DMS79 (cell line): Measurements from ENCODE around the gene HPN.
A peak's percentile ranks its signal among the peaks of the same experiment; 100 is the strongest.

Source experiments
- DNase-seq: peaks from one replicate; lab custom pipeline; 2025; lab: John Stamatoyannopoulos, UW

Gene HPN

GRCh38 chr19:35105411-35106290 is 64.1 kb downstream of the HPN start:
- DNase-seq: no peak

DNA sequence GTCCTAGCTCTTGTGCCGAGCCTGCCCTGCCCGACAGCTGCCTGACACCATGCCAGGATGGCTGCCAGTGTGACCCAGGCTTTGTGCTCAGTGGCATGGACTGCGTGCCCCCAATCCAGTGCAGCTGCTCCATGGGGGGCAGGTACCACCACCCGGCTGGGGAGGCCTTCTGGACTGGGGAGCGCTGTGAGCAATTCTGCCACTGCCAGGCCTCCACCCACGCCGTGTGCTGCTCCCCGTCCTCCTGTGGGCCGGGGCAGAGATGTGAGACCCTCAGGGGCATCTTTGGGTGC is 64.7 kb downstream of the HPN start:
- DNase-seq: no peak

- DNase-seq: no peak
Measured at GRCh38 chr19:35106898-35107541, 65.5 kb downstream of the HPN start.

DNA sequence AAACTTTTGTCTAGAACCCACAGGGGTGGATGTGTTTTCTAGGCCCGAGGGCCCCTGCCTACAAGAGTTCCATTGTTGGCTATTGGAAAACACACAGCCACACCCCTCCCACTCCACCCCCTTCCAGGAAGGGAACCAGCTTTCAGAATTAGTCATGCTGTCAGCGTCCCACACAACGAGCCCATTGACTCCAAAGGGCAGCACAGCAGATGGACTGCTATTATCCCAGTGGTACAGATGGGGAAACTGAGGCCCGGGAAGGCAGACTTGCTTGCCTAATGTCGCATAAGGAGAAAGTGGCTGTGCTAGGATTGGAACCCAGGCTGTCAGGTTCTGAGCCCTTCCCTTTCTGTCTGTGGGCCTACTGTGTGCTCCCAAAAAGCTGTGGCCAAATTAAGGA is 66.0 kb downstream of the HPN start:
- DNase-seq: no peak

DNA sequence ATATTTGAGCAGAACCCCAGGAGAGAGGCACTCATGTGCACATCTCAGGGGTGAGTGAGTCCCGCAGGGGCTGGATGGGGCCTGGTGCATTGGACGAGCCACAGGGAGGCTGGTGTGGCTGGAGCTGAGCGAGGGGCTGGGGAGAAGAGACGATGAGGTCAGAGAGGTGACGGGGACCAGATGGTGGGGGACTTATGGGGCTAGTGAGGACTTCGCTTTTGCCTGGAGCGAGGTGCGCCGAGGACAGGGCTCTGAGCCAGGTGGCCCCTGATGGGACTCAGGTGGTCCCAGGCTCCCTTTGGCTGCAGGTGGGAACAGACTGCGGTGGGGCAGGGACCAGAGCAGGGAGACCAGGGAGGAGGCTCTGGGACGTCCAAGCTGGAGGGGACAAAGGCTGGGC is 67.2 kb downstream of the HPN start:
- no peak for DNase-seq

- DNase-seq: no peak
Measured at GRCh38 chr19:35109395-35110112, 68.0 kb downstream of the HPN start.

GRCh38 chr19:35110974-35111373 is 69.5 kb downstream of the HPN start:
- no peak for DNase-seq

- DNase-seq: no peak
Measured at GRCh38 chr19:35112995-35113688, 71.6 kb downstream of the HPN start.

- peak; percentile 5 for DNase-seq
Measured at GRCh38 chr19:35114353-35115176, 73.0 kb downstream of the HPN start.

GRCh38 chr19:35115177-35115951 is 73.8 kb downstream of the HPN start, which contains the start of gene FXYD3:
TSS of gene FXYD3 (plus strand) at chr19:35115823. CDS start at chr19:35119377, 3,554 bp downstream.
- DNase-seq: no peak
